Astrocyte of the spinal cord (primary cell): ENCODE measurements around the gene PDLIM4.

Source experiments
- DNase-seq: peaks from one replicate; pipeline ENCODE4 v3.0.0; 2011; ENCODE audit warnings: low read depth, low spot score
- H3K4me3 ChIP-seq: 2 replicates; pipeline ENCODE4 v1.5.1; 2011; ENCODE audit warnings: low read depth, mild to moderate bottlenecking, low read length, moderate library complexity
- CTCF ChIP-seq: IDR thresholded peaks from 2 replicates; pipeline ENCODE4 v1.5.1; 2012; ENCODE audit warnings: low read depth, mild to moderate bottlenecking, low read length, inconsistent platforms
- in situ Hi-C: cut with HindIII; loops from 2 replicates; pipeline ENCODE4 v1.10.0; 2017; ENCODE audit warnings: low sequenced_read_pairs

PDLIM4 gene

GRCh38 chr5:132299917-132300316 lies 42.4 kb downstream of the PDLIM4 start:
- no peak for DNase-seq
- H3K4me3 ChIP-seq = no peak overlapping the region
- TF ChIP-seq CTCF = no peak
- in situ Hi-C loops = no loop called here

- in situ Hi-C loops = no loop called here
- no peak overlapping the region for H3K4me3 ChIP-seq
- no peak for TF ChIP-seq CTCF
- DNase-seq = no peak
These were observed 43.3 kb downstream of the PDLIM4 start for GRCh38 chr5:132300577-132301343.

GRCh38 chr5:132301344-132302271 lies 44.1 kb downstream of the PDLIM4 start:
- no peak for TF ChIP-seq CTCF
- no peak for DNase-seq
- in situ Hi-C loops = no loop called here
- H3K4me3 ChIP-seq = no peak overlapping the region

- H3K4me3 ChIP-seq = no peak overlapping the region
- in situ Hi-C loops = no loop called here
- DNase-seq = no peak
- TF ChIP-seq CTCF = no peak
These were observed 44.9 kb downstream of the PDLIM4 start for GRCh38 chr5:132302413-132302812.

- no peak overlapping the region for H3K4me3 ChIP-seq
- in situ Hi-C loops = no loop called here
- no peak for TF ChIP-seq CTCF
- DNase-seq = no peak
These were observed 46.1 kb downstream of the PDLIM4 start for GRCh38 chr5:132303589-132303988.

GRCh38 chr5:132305420-132305819 lies 47.9 kb downstream of the PDLIM4 start:
- no peak overlapping the region for H3K4me3 ChIP-seq
- no peak for TF ChIP-seq CTCF
- in situ Hi-C loops = no loop called here
- DNase-seq = no peak
